HepG2 (cell line): Measurements from ENCODE around the gene RAB3A. TPM values are rescaled to one million over a fixed set of nuclear protein-coding genes. Genes with fewer than 3 reads are reported as not detected.
A peak's percentile ranks its signal among the peaks of the same experiment; 100 is the strongest.

Source experiments
- ATF6 ChIP-seq: sonication (generic); formaldehyde crosslinking; conservative IDR thresholded peaks from 2 replicates; pipeline ENCODE4 v1.4.0; 2020; ENCODE audit warnings: missing genetic modification reagents
- DNMT3B ChIP-seq: conservative IDR thresholded peaks from 2 replicates; pipeline ENCODE4 v1.6.1; 2016; ENCODE audit warnings: missing biosample characterization, control low read depth
- NAIF1 ChIP-seq: sonication (generic); formaldehyde crosslinking; IDR thresholded peaks from 2 replicates; pipeline ENCODE4 v1.5.0; 2020; ENCODE audit warnings: mild to moderate bottlenecking, missing genetic modification reagents, borderline replicate concordance
- NFE2L2 ChIP-seq: fragments of 150-350 bp; IDR thresholded peaks from 2 replicates; pipeline ENCODE4 v1.6.1; 2014; ENCODE audit warnings: low read length
- POGZ ChIP-seq: sonication (generic); formaldehyde crosslinking; IDR thresholded peaks from 2 replicates; pipeline ENCODE4 v1.4.0; 2020; ENCODE audit warnings: mild to moderate bottlenecking, missing genetic modification reagents
- RORA ChIP-seq: sonication (generic); formaldehyde crosslinking; IDR thresholded peaks from 2 replicates; pipeline ENCODE4 v1.5.0; 2020; ENCODE audit warnings: mild to moderate bottlenecking, missing genetic modification reagents, moderate library complexity
- SMC3 ChIP-seq: IDR thresholded peaks from 2 replicates; pipeline ENCODE4 v1.6.1; 2011; ENCODE audit warnings: low read length, improper control_type of control experiment
- STAT5B ChIP-seq: sonication (generic); formaldehyde crosslinking; IDR thresholded peaks from 2 replicates; pipeline ENCODE4 v1.4.0; 2020; ENCODE audit warnings: missing genetic modification reagents
- TBX3 ChIP-seq: fragments of 450-650 bp; IDR thresholded peaks from 2 replicates; pipeline ENCODE4 v1.6.1; 2017; ENCODE audit warnings: antibody characterized with exemption, mild to moderate bottlenecking, inconsistent platforms, borderline replicate concordance
- TFE3 ChIP-seq: IDR thresholded peaks from 2 replicates; pipeline ENCODE4 v1.6.1; 2016
- ZBTB8A ChIP-seq: sonication (generic); formaldehyde crosslinking; IDR thresholded peaks from 2 replicates; pipeline ENCODE4 v1.4.0; 2020; ENCODE audit warnings: mild to moderate bottlenecking, low read depth, missing genetic modification reagents, borderline replicate concordance
- ZNF180 ChIP-seq: sonication (generic); formaldehyde crosslinking; IDR thresholded peaks from 2 replicates; pipeline ENCODE4 v1.4.0; 2020; ENCODE audit warnings: low read depth, missing genetic modification reagents, borderline replicate concordance
- ZNF232 ChIP-seq: sonication (generic); formaldehyde crosslinking; IDR thresholded peaks from 2 replicates; pipeline ENCODE4 v1.4.0; 2020; ENCODE audit warnings: missing genetic modification reagents, borderline replicate concordance
- ZNF441 ChIP-seq: sonication (generic); formaldehyde crosslinking; IDR thresholded peaks from 2 replicates; pipeline ENCODE4 v1.7.0; 2021; ENCODE audit warnings: missing genetic modification reagents, borderline replicate concordance
- ZNF558 ChIP-seq: sonication (generic); formaldehyde crosslinking; IDR thresholded peaks from 2 replicates; pipeline ENCODE4 v1.9.0; 2022; ENCODE audit warnings: mild to moderate bottlenecking, missing genetic modification reagents, borderline replicate concordance
- ZNF574 ChIP-seq: sonication (generic); formaldehyde crosslinking; IDR thresholded peaks from 2 replicates; pipeline ENCODE4 v1.4.0; 2020; ENCODE audit warnings: missing genetic modification reagents
- polyA plus RNA-seq, 8 experiments: library from polyadenylated mRNA; depleted of rRNA in 3 of 8; stranded (reverse) in 7 of 8; unstranded in 1 of 8; fragments of >200 nt; fragmentation: Illumina TruSeq in 4 of 8; extraction: Trizol in 4 of 8; gene quantifications; 2 replicates each; pipeline versions ENCODE4 v1.2.1 to v1.2.3, GENCODE V29; 2011 to 2016; ENCODE audit warnings: low read depth in 4 of 8, missing spikeins in 1 of 8, mixed read lengths in 1 of 8; ENCODE audit not compliant: insufficient read depth in 1 of 8
- total RNA-seq, 5 experiments: library from RNA; depleted of rRNA; stranded (reverse); fragments of >200 nt; fragmentation: Illumina TruSeq; extraction: Trizol; gene quantifications; 2 replicates each; pipeline ENCODE4 v1.2.3, GENCODE V29; 2016; ENCODE audit warnings: low read depth in 1 of 5
- TF ChIP-seq, protein P1 (sequence below): IDR thresholded peaks from 2 replicates; pipeline ENCODE4 v1.6.1; 2018; ENCODE audit warnings: missing genetic modification reagents
- TF ChIP-seq, protein P2 (sequence below): IDR thresholded peaks from 2 replicates; pipeline ENCODE4 v1.6.1; 2016; ENCODE audit warnings: missing compliant biosample characterization, missing genetic modification reagents, borderline replicate concordance
- TF ChIP-seq, protein P3 (sequence below): sonication (generic); formaldehyde crosslinking; conservative IDR thresholded peaks from 2 replicates; pipeline ENCODE4 v1.8.0; 2022; ENCODE audit warnings: mild to moderate bottlenecking, moderate library complexity, missing genetic modification reagents

Gene RAB3A
- total and polyA plus RNA-seq, 2 of the 13 experiments (the other 11 are each of a cell fraction or from before 2014, with no cell fraction given) = 0.58 to 0.98 TPM

- TF ChIP-seq, protein P1, sequence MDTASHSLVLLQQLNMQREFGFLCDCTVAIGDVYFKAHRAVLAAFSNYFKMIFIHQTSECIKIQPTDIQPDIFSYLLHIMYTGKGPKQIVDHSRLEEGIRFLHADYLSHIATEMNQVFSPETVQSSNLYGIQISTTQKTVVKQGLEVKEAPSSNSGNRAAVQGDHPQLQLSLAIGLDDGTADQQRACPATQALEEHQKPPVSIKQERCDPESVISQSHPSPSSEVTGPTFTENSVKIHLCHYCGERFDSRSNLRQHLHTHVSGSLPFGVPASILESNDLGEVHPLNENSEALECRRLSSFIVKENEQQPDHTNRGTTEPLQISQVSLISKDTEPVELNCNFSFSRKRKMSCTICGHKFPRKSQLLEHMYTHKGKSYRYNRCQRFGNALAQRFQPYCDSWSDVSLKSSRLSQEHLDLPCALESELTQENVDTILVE = no peak
- TF ChIP-seq ZNF180 (CRISPR knock-in tag) = no peak
- TF ChIP-seq RORA (CRISPR knock-in tag) = no peak
- TF ChIP-seq STAT5B (CRISPR knock-in tag) = no peak
- TF ChIP-seq, protein P2, sequence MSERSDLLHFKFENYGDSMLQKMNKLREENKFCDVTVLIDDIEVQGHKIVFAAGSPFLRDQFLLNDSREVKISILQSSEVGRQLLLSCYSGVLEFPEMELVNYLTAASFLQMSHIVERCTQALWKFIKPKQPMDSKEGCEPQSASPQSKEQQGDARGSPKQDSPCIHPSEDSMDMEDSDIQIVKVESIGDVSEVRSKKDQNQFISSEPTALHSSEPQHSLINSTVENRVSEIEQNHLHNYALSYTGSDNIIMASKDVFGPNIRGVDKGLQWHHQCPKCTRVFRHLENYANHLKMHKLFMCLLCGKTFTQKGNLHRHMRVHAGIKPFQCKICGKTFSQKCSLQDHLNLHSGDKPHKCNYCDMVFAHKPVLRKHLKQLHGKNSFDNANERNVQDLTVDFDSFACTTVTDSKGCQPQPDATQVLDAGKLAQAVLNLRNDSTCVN (CRISPR knock-in tag) = no peak
- TF ChIP-seq SMC3 = peak; percentile 97
- no peak for TF ChIP-seq ATF6 (CRISPR knock-in tag)
- TF ChIP-seq ZNF232 (CRISPR knock-in tag) = no peak
- TF ChIP-seq DNMT3B (CRISPR knock-in tag) = no peak
- TF ChIP-seq POGZ (CRISPR knock-in tag) = no peak
- TF ChIP-seq NFE2L2 = no peak
- TF ChIP-seq TFE3 (CRISPR knock-in tag) = no peak
- no peak for TF ChIP-seq NAIF1 (CRISPR knock-in tag)
- no peak for TF ChIP-seq ZNF558
- no peak for TF ChIP-seq ZBTB8A (CRISPR knock-in tag)
- no peak for TF ChIP-seq TBX3
- no peak for TF ChIP-seq ZNF574 (CRISPR knock-in tag)
- no peak for TF ChIP-seq ZNF441 (CRISPR knock-in tag)
- TF ChIP-seq, protein P3, sequence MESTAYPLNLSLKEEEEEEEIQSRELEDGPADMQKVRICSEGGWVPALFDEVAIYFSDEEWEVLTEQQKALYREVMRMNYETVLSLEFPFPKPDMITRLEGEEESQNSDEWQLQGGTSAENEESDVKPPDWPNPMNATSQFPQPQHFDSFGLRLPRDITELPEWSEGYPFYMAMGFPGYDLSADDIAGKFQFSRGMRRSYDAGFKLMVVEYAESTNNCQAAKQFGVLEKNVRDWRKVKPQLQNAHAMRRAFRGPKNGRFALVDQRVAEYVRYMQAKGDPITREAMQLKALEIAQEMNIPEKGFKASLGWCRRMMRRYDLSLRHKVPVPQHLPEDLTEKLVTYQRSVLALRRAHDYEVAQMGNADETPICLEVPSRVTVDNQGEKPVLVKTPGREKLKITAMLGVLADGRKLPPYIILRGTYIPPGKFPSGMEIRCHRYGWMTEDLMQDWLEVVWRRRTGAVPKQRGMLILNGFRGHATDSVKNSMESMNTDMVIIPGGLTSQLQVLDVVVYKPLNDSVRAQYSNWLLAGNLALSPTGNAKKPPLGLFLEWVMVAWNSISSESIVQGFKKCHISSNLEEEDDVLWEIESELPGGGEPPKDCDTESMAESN (CRISPR knock-in tag) = no peak
Observed at GRCh38 chr19:18251587-18252369, 47.9 kb upstream of the RAB3A start (continued).
